Measurements from ENCODE around the gene RFFL.
"Not testable (repeated sequence)": the region's sequence is repeated elsewhere in the genome, so short reads cannot be mapped to it uniquely, and the experiment has no call there.

RFFL gene, protein sequence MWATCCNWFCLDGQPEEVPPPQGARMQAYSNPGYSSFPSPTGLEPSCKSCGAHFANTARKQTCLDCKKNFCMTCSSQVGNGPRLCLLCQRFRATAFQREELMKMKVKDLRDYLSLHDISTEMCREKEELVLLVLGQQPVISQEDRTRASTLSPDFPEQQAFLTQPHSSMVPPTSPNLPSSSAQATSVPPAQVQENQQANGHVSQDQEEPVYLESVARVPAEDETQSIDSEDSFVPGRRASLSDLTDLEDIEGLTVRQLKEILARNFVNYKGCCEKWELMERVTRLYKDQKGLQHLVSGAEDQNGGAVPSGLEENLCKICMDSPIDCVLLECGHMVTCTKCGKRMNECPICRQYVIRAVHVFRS

GRCh38 chr17:35063514-35064223 is at the start of gene RFFL:
Gene RFFL, minus strand, starts transcription at chr17:35063707. Its CDS starts 37,154 bp downstream, at chr17:35026553.
- no peak for DNase-seq

DNA sequence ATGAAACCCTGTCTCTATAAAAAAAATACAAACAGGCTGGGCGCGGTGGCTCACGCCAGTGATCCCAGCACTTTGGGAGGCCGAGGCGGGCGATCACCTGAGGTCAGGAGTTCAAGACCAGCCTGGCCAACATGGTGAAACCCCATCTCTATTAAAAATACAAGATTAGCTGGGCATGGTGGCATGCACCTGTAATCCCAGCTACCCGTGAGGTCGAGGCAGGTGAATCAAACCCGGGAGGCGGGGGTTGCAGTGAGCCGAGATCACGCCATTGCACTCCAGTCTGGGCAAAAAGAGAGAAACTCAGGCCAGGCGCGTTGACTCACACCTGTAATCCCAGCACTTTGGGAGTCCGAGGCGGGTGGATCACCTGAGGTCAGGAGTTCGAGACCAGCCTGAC is 47.3 kb upstream of the RFFL start:
- not testable (repeated sequence) for DNase-seq

GRCh38 chr17:35104844-35105450 is 41.4 kb upstream of the RFFL start:
- DNase-seq: no peak

DNA sequence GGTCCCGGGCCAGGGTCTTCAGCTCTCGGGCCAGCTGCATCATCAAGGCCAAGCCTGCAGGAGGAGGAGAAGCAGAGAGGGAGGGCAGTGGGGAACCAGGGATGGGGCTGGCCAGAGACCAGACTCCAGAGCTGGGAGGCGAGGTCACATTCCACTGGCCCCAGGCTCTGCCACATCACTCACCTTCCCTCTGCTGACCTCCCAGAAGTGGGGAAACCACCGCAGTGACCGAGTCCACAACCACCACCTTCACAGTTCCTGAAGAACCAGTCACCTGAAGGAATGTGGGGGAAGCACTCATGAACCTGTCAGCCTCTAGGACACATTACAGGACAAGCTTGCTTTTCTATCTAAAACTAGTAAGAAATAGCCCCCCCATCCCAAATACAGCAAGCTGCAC is 39.8 kb upstream of the RFFL start:
- DNase-seq: no peak

GRCh38 chr17:35101725-35102124 is 38.2 kb upstream of the RFFL start:
- no peak for DNase-seq

GRCh38 chr17:35101036-35101435 is 37.5 kb upstream of the RFFL start:
- no peak for DNase-seq

DNA sequence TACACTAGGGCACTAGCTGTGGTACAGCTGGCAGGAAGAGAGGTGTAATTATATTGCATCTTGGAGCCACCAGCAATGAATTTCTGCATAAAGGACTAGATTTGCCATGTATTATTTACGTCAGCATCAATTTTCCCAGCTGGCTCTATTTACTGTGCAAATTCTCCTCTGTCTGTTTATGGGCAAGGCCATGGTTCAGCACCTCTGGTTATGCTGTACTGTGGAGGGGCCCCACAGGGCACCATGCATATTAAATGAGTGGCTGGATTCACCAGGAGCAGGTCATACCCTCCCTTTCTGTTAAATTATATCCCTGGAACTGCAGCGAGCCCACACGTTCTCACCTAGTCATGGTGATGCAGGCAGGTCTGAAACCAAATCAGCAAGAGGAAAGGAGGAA is 36.4 kb upstream of the RFFL start:
- no peak for DNase-seq

DNA sequence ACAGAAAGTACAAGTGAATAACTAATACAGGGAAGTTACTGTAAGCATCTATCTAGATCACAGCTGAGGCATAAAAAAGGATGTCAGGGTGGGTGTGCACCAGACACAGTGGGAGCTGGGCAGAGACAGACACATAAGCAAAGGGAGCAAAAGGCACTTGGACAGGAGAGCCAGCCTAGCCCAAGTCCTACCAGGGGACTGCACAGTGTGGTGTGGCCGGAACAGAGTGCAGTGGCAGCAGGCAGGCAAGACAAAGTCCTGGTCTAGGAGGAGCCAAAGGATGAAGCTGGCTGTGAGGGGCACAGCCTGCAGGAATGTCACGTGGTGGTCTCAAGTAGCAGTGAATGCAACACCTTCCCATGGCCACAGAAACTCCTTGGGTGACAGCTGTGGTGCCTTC is 34.3 kb upstream of the RFFL start:
- DNase-seq: peak in 1 of 2 experiments; percentile 9

- DNase-seq: no peak
Measured at GRCh38 chr17:35095741-35096140, 32.2 kb upstream of the RFFL start.

DNA sequence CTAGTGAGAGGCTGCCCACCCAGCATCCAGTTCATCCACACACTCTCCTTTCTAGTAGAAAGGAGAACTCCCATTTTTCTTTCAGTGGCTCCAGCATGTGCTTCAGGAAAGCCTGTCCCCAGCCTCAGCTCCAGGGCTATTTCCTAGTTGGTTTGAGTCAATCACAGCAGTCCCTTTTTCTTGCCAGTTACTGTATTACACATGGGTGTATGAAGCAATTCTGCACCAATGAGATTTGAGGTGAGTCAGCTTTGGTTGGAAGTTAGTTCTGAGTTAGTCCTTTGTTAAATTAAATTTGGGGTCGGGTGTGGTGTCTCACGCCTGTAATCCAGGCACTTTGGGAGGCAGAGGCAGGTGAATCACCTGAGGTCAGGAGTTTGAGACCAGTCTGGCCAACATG is 31.4 kb upstream of the RFFL start:
- no peak for DNase-seq

- DNase-seq: not testable (repeated sequence)
Measured at GRCh38 chr17:35090707-35091106, 27.2 kb upstream of the RFFL start.

DNA sequence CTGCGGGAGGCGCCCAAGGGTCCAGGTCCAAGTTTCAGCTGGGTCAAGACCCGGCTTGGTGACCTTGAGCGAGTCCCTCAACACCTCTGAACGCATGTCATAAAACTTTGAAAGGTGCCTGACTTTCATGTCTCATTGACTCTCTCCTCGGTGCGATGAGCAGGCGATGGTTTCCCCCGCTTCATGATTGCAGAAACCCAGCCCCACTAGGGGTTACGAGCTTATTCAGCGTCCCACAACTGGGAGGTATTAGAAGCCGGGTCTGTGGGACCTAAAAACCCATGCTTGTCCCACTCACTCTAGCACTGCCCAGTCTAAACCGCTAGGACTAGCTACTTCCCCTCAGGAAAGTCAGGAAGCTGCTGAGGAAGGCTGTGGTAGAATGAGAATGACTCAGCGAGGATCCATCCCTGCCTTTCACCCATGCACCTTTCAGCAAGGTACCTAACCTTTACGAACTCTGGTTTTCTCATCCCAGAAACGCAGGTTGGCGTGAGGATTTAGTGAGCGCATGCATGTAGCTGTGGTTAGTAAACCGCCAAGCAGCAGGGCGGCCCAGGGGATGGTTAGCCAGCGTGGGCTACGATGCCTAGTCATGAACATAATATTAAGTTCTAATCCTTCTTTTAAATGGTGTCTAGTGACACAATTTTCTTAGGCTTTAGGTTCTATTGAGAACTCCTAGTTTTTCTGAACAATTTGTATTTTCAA is 26.2 kb upstream of the RFFL start:
- no peak for DNase-seq

DNA sequence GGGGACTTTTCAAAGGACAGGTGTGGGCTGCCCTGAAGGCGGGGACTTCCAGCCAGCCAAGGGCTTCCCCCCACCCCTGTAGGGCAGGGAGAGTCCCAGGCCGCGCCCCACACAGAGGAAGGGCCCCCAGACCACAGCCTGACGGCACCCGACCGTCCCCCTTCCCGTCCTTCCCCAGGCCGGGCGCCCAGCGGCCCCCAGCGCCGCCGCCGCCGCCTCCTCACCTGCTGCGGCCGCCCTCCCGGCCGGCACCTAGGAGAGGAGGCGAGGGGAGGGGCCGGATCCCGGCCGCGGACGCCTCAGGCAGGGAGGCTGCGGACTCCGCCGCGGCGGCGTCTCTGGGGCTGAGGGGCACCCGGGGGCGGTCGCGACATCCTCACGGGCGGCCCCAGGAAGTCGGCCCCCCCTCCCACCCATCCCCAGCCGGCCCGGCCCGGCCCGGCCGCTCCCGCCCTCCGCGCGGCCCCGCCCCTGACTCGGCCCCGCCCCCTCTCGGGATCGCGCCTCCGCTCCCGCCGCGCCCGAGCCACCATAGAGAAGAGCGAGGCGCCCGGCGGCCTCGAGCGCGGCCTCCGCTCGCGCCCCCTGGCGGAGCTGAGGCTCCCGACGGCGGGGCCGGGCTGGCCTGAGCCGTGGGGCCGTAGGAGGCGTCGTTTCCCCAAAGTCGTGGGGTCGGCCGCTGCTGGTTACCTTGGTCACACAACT is 25.5 kb upstream of the RFFL start:
- peak; percentile 36 to 70 for DNase-seq

DNA sequence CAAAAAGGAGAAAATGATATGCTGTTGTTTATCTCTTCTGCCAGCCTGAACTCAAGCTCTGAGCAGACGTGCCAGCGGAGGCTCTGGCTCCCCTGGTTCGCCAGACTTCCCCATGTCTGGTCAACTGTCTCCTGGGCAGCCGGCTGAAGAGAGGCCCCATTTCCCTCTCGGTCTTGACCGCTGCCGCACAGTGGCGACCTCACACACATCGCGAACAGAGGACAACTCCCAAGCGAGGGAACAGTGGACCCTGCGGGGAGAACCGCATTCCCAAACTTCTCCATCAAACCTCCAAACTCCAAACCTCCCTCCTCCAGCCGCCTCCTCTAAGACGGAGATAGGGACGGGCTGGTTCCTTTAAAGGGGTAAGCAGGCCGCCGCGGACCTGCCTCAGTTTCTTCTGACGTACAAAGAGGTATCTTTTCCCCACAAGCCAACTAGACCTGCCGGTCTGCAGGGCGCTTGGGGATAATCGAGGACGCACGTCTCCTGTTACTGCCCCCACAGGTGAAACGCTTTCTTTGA is 24.9 kb upstream of the RFFL start:
- DNase-seq: peak in 1 of 2 experiments; percentile 23

DNA sequence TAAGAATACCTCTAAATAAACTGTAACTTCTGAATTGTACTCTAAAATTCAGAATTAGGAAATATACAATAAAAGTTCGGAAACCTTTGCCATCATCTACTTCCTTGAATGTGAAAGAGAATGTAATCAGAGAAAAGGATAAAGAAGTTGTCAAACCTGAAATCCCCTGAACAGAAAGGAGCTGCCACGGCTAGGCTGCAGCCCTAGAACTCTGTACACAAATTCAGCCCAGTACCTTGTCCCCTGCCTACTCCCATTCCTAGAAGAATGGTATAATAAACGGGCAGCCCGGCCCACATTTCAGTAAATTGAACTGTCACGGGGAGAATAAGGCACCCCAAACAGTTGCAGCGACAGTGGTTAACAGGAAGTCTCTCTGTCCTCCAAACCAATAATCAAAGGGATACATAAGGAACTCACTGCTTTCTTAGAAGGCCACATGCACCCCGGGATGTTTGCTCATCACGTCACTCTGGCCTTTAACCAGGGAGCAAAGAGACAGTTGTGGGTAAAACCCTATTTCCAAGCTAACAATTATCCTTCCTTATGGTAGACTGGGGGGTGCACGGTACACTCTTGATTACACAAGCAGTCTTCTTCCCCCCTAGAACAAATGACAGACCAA is 24.3 kb upstream of the RFFL start:
- DNase-seq: no peak

GRCh38 chr17:35086931-35087573 is 23.5 kb upstream of the RFFL start:
- DNase-seq: no peak

- no peak for DNase-seq
Measured at GRCh38 chr17:35086164-35086563, 22.7 kb upstream of the RFFL start.

DNA sequence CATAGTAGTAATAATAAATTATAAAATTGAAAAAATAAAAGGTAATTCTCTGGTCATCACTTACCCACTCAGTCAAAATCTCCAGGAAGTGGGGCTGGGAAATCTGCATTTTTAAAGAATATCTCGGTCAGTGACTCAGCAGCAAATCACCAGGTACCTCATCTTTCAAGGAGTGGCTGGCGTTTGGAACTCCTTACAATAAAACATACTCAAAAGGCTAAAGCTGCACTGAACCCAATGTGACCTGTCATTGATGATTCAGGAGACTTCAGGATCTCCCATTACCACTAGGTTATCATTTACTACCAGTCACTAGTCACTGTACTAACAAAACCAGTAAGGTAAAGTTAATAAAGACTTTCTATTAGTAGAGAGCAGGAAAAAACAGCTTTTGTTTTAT is 21.5 kb upstream of the RFFL start:
- DNase-seq: no peak

DNA sequence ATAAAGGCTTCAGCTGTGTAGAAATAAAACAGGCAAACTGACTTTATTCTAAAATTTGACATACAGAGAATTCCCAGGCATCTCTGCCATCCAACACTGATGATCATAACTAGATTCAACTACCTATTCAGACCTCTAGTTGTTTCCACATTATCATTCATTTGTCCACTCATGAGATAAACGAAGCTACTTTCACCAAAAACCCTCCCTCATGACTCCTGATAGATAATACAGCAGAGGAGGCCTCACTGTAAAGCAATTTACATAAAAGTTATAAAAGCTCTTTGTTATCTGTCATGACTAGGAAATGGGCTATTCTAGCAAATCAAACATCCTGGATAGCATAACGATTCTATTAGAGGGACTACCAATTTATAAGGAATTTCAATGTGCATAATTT is 19.6 kb upstream of the RFFL start:
- no peak for DNase-seq

DNA sequence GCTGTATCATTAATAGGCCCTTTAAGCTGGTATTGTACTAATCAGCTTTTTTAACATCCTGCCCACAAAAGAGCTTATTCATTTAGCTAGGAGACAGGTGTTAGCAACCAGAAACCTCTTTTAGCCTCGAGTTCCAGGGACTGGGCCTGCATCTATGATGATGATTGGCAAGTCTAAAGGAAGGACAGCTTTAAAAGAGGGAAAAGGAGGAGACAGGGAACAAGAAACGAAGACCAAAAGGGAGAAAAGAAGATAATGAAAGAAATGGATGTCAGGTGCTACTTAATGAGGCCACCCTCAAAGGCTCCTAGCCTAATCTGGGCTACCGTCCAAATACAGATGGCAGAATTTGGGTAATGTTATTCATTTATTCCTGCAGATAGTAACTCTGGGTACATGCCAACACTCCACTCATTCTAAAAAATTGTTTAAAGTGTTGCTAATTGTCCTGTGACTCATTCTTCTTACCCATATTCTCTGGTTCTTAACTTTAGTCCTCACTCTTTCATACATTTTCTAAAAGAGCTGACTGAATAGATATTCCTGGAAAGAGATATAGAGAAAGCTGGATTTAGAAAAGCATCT is 18.7 kb upstream of the RFFL start:
- peak; percentile 14 to 75 for DNase-seq

DNA sequence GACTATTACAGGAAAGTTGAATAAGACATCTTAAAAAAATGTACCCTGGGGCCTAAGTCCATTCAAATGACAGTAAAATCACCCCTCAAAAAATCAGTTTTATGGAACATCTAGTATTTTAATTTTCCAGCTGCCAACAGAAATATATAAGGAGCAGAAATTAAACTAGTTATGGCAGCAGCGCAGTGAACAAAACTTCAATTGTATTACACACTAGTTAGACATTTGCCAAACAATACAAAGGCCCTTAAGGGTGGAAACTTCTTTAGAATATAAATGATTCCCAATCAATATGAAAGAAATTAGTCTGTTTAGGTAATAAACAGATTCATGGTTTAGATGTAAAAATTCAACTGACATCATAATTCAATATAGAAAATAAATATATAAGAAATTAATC is 18.1 kb upstream of the RFFL start:
- no peak for DNase-seq
